HEK293 (cell line): ENCODE measurements around the gene GPX3.

Experiments used
- CTCF ChIA-PET: fragments of 350-600 bp; formaldehyde crosslinking; extraction: SDS; loops from one replicate; lab custom pipeline; 2021; ENCODE audit warnings: antibody characterized with exemption; lab: Yijun Ruan, JAX
- POLR2A ChIA-PET: fragments of 300-600 bp; formaldehyde crosslinking; extraction: SDS; loops from one replicate; lab custom pipeline; 2020; ENCODE audit warnings: antibody characterized with exemption, inconsistent platforms; lab: Yijun Ruan, JAX
- H3K27ac ChIP-seq: fragments of 200-500 bp; sonication (Bioruptor generic); 2 replicates; pipeline ENCODE4 v1.5.1; 2014; ENCODE audit warnings: low read depth, low read length, control low read depth, inconsistent platforms; ENCODE audit errors: extremely low read depth
- H3K36me3 ChIP-seq, 2 experiments: fragments of 200-500 bp in 1 of 2; sonication (Bioruptor generic) in 1 of 2; 1 replicate in 1 of 2; 2 replicates in 1 of 2; pipeline ENCODE4 v1.5.1; 2014 to 2017; ENCODE audit warnings: inconsistent platforms in 2 of 2, low read length in 2 of 2; ENCODE audit not compliant: control insufficient read depth in 2 of 2, insufficient read depth in 1 of 2
- H3K4me1 ChIP-seq: fragments of 200-500 bp; sonication (Bioruptor generic); 2 replicates; pipeline ENCODE4 v1.5.1; 2014; ENCODE audit warnings: mild to moderate bottlenecking, low read length, inconsistent platforms; ENCODE audit not compliant: control insufficient read depth, insufficient read depth
- H3K4me3 ChIP-seq: 2 replicates; pipeline ENCODE4 v1.5.1; 2011; ENCODE audit warnings: low read depth, mild to moderate bottlenecking, control low read depth, low read length, moderate library complexity
- H3K9me3 ChIP-seq: fragments of 200-500 bp; sonication (Bioruptor generic); 2 replicates; pipeline ENCODE4 v1.5.1; 2014; ENCODE audit warnings: low read depth, low read length, inconsistent platforms; ENCODE audit not compliant: control insufficient read depth, insufficient read depth
- ELK4 ChIP-seq: IDR thresholded peaks from 2 replicates; pipeline ENCODE4 v1.6.1; 2011; ENCODE audit warnings: mild to moderate bottlenecking, low read depth, low read length, borderline replicate concordance
- GLIS2 ChIP-seq: fragments of 450-650 bp; formaldehyde crosslinking; IDR thresholded peaks from 2 replicates; pipeline ENCODE4 v1.5.1; 2016; ENCODE audit warnings: missing biosample characterization, missing genetic modification characterization
- HOXA7 ChIP-seq: sonication (generic); formaldehyde crosslinking; IDR thresholded peaks from 2 replicates; pipeline ENCODE4 v1.8.1; 2022; ENCODE audit warnings: missing genetic modification reagents, borderline replicate concordance
- MEIS1 ChIP-seq: sonication (generic); formaldehyde crosslinking; IDR thresholded peaks from 2 replicates; pipeline ENCODE4 v1.8.1; 2022; ENCODE audit warnings: missing genetic modification reagents, mild to moderate bottlenecking, borderline replicate concordance
- PATZ1 ChIP-seq: fragments of 450-650 bp; formaldehyde crosslinking; IDR thresholded peaks from 2 replicates; pipeline ENCODE4 v1.5.1; 2016; ENCODE audit warnings: missing biosample characterization, missing genetic modification characterization
- REPIN1 ChIP-seq: fragments of 450-650 bp; formaldehyde crosslinking; IDR thresholded peaks from 2 replicates; pipeline ENCODE4 v1.5.1; 2017; ENCODE audit warnings: missing biosample characterization, missing genetic modification characterization, low read depth
- TCF7L2 ChIP-seq: IDR thresholded peaks from 2 replicates; pipeline ENCODE4 v1.6.1; 2011; ENCODE audit warnings: low read depth, mild to moderate bottlenecking, inconsistent platforms, low read length, moderate library complexity, borderline replicate concordance
- TRIM28 ChIP-seq: IDR thresholded peaks from 2 replicates; pipeline ENCODE4 v1.6.1; 2011; ENCODE audit warnings: low read length, control low read depth, borderline replicate concordance
- WT1 ChIP-seq: fragments of 450-650 bp; formaldehyde crosslinking; IDR thresholded peaks from 2 replicates; pipeline ENCODE4 v1.5.1; 2016; ENCODE audit warnings: missing biosample characterization, missing genetic modification characterization
- YY2 ChIP-seq: fragments of 450-650 bp; formaldehyde crosslinking; IDR thresholded peaks from 2 replicates; pipeline ENCODE4 v1.5.1; 2016; ENCODE audit warnings: missing biosample characterization, missing genetic modification characterization
- ZBTB11 ChIP-seq: fragments of 450-650 bp; formaldehyde crosslinking; conservative IDR thresholded peaks from 2 replicates; pipeline ENCODE4 v1.5.1; 2016; ENCODE audit warnings: low read depth, missing biosample characterization, missing genetic modification characterization
- ZBTB8A ChIP-seq: fragments of 450-650 bp; formaldehyde crosslinking; IDR thresholded peaks from 2 replicates; pipeline ENCODE4 v1.5.1; 2016; ENCODE audit warnings: missing biosample characterization, missing genetic modification characterization
- ZEB2 ChIP-seq: fragments of 450-650 bp; formaldehyde crosslinking; IDR thresholded peaks from 2 replicates; pipeline ENCODE4 v1.5.1; 2016; ENCODE audit warnings: missing biosample characterization, missing genetic modification characterization
- ZNF221 ChIP-seq: fragments of 450-650 bp; formaldehyde crosslinking; IDR thresholded peaks from 2 replicates; pipeline ENCODE4 v1.5.1; 2017; ENCODE audit warnings: missing biosample characterization, missing genetic modification characterization, borderline replicate concordance
- ZNF266 ChIP-seq: fragments of 450-650 bp; formaldehyde crosslinking; IDR thresholded peaks from 2 replicates; pipeline ENCODE4 v1.5.1; 2016; ENCODE audit warnings: missing biosample characterization, missing genetic modification characterization, low read depth
- ZNF362 ChIP-seq: fragments of 450-650 bp; formaldehyde crosslinking; IDR thresholded peaks from 2 replicates; pipeline ENCODE4 v1.5.1; 2016; ENCODE audit warnings: missing biosample characterization, missing genetic modification characterization
- ZNF366 ChIP-seq: fragments of 450-650 bp; formaldehyde crosslinking; conservative IDR thresholded peaks from 2 replicates; pipeline ENCODE4 v1.5.1; 2016; ENCODE audit warnings: missing biosample characterization, missing genetic modification characterization
- ZNF433 ChIP-seq: fragments of 450-650 bp; formaldehyde crosslinking; IDR thresholded peaks from 2 replicates; pipeline ENCODE4 v1.5.1; 2016; ENCODE audit warnings: missing biosample characterization, missing genetic modification characterization, low read depth
- ZNF510 ChIP-seq: fragments of 450-650 bp; formaldehyde crosslinking; IDR thresholded peaks from 2 replicates; pipeline ENCODE4 v1.5.1; 2018; ENCODE audit warnings: mild to moderate bottlenecking, missing genetic modification characterization, missing biosample characterization; ENCODE audit not compliant: insufficient replicate concordance
- ZNF548 ChIP-seq: fragments of 450-650 bp; formaldehyde crosslinking; IDR thresholded peaks from 2 replicates; pipeline ENCODE4 v1.5.1; 2016; ENCODE audit warnings: missing biosample characterization, missing genetic modification characterization
- ZNF596 ChIP-seq: fragments of 450-650 bp; IDR thresholded peaks from 2 replicates; pipeline ENCODE4 v1.5.0; 2018; ENCODE audit warnings: missing biosample characterization, mild to moderate bottlenecking, missing genetic modification characterization, moderate library complexity
- ZNF629 ChIP-seq: fragments of 450-650 bp; formaldehyde crosslinking; IDR thresholded peaks from 2 replicates; pipeline ENCODE4 v1.5.1; 2017; ENCODE audit warnings: missing biosample characterization, missing genetic modification characterization
- ZNF658 ChIP-seq: fragments of 450-650 bp; formaldehyde crosslinking; IDR thresholded peaks from 2 replicates; pipeline ENCODE4; 2016; ENCODE audit warnings: missing biosample characterization, missing genetic modification characterization
- ZNF660 ChIP-seq: fragments of 450-650 bp; IDR thresholded peaks from 2 replicates; pipeline ENCODE4 v1.5.1; 2018; ENCODE audit warnings: missing biosample characterization, mild to moderate bottlenecking, missing genetic modification characterization
- ZNF830 ChIP-seq: fragments of 450-650 bp; IDR thresholded peaks from 2 replicates; pipeline ENCODE4 v1.5.0; 2018; ENCODE audit warnings: missing biosample characterization, missing genetic modification characterization, low read depth, mild to moderate bottlenecking, moderate library complexity

The GPX3 gene

GRCh38 chr5:151071021-151071420 lies 50.6 kb downstream of the GPX3 start:
- Histone ChIP-seq H3K36me3 (peaks cover 0 to 19% of the 10 kb centered on the region in 2 experiments; a peak in 1 of 3 replicates), H3K27ac (no peak overlapping the region), H3K4me1 (no peaks in the 10 kb centered on the region), H3K9me3 (no peaks in the 10 kb centered on the region), H3K4me3 (no peak overlapping the region)
- ChIA-PET POLR2A (interaction anchor here (1.1 kb wide), 1 partner anchor 11 kb away, joined by 3 read pairs; no protein-coding TSS in a partner anchor), CTCF (interaction anchor here (1.6 to 2.3 kb wide), 2 partner anchors 20 to 45 kb away, joined by 6 to 11 read pairs; no protein-coding TSS in a partner anchor)
- TF ChIP-seq TCF7L2 (no peak), ELK4 (no peak), ZNF433 (tag by site-specific recombination) (no peak), ZNF510 (no peak), ZNF830 (tag by site-specific recombination) (no peak)

GRCh38 chr5:151071848-151072629 lies 51.6 kb downstream of the GPX3 start:
- no peak overlapping the region for H3K4me3 ChIP-seq
- H3K27ac ChIP-seq = no peak overlapping the region
- H3K36me3 ChIP-seq = peaks cover 0 to 17% of the 10 kb centered on the region in 2 experiments; a peak in 1 of 3 replicates
- no peak for TF ChIP-seq ZNF596
- TF ChIP-seq ZNF548 (tag by site-specific recombination) = no peak
- no peak for TF ChIP-seq ZEB2
- TF ChIP-seq TRIM28 = no peak
- TF ChIP-seq ZNF660 = no peak
- no peak for TF ChIP-seq HOXA7 (CRISPR knock-in tag)
- no peak for TF ChIP-seq ZNF366 (tag by site-specific recombination)
- no peak for TF ChIP-seq ZNF658
- TF ChIP-seq GLIS2 (tag by site-specific recombination) = no peak
- TF ChIP-seq MEIS1 (CRISPR knock-in tag) = no peak
- TF ChIP-seq PATZ1 (tag by site-specific recombination) = no peak
- no peak for TF ChIP-seq ZNF221 (tag by site-specific recombination)
- H3K9me3 ChIP-seq = no peaks in the 10 kb centered on the region
- CTCF ChIA-PET = interaction anchor here (0.6 to 2.3 kb wide), 4 partner anchors 19 to 430 kb away, joined by 4 to 11 read pairs (median 6); no protein-coding TSS in a partner anchor
- H3K4me1 ChIP-seq = no peaks in the 10 kb centered on the region
- POLR2A ChIA-PET = interaction anchor here (1.1 kb wide), 1 partner anchor 10 kb away, joined by 3 read pairs; no protein-coding TSS in a partner anchor

GRCh38 chr5:151072630-151073025 lies 52.2 kb downstream of the GPX3 start:
- Histone ChIP-seq H3K4me3 (no peak overlapping the region), H3K9me3 (no peaks in the 10 kb centered on the region), H3K27ac (no peak overlapping the region), H3K4me1 (no peaks in the 10 kb centered on the region), H3K36me3 (peaks cover 0 to 16% of the 10 kb centered on the region in 2 experiments; a peak in 1 of 3 replicates)
- ChIA-PET POLR2A (no interaction called here), CTCF (interaction anchor here (0.6 to 2.3 kb wide), 4 partner anchors 19 to 430 kb away, joined by 4 to 11 read pairs (median 6); no protein-coding TSS in a partner anchor)
- TF ChIP-seq ZNF629 (tag by site-specific recombination) (no peak), YY2 (tag by site-specific recombination) (no peak), ZNF362 (tag by site-specific recombination) (no peak), WT1 (tag by site-specific recombination) (no peak), ZBTB8A (no peak), REPIN1 (tag by site-specific recombination) (no peak), ZBTB11 (tag by site-specific recombination) (no peak), ZNF266 (tag by site-specific recombination) (no peak)
